Trophoblast cell (in vitro differentiated cells and primary cell): ENCODE measurements around the gene ATP8B3.

ENCODE experiments used
- DNase-seq, 2 donors: peaks; one replicate each; pipeline ENCODE4 v3.0.0-alpha.2; 2016
- H2AFZ ChIP-seq: 2 replicates; pipeline ENCODE4 v1.6.1; 2013; ENCODE audit warnings: low read length, moderate library complexity, mild to moderate bottlenecking; ENCODE audit not compliant: insufficient read depth, poor library complexity
- H2AK5ac ChIP-seq: 2 replicates; pipeline ENCODE4 v1.6.1; 2013; ENCODE audit warnings: mild to moderate bottlenecking, low read length
- H2BK120ac ChIP-seq: 2 replicates; pipeline ENCODE4 v1.6.1; 2013; ENCODE audit warnings: low read length, mild to moderate bottlenecking, moderate library complexity; ENCODE audit not compliant: insufficient read depth, poor library complexity
- H2BK12ac ChIP-seq: 2 replicates; pipeline ENCODE4 v1.6.1; 2013; ENCODE audit warnings: mild to moderate bottlenecking, low read length, moderate library complexity
- H2BK5ac ChIP-seq: 2 replicates; pipeline ENCODE4 v1.6.1; 2013; ENCODE audit warnings: low read length, low read depth, moderate library complexity, mild to moderate bottlenecking; ENCODE audit not compliant: poor library complexity
- H3K14ac ChIP-seq: 2 replicates; pipeline ENCODE4 v1.6.1; 2013; ENCODE audit warnings: mild to moderate bottlenecking, low read length
- H3K18ac ChIP-seq: 2 replicates; pipeline ENCODE4 v1.6.1; 2013; ENCODE audit warnings: mild to moderate bottlenecking, low read length
- H3K23ac ChIP-seq: 2 replicates; pipeline ENCODE4 v1.6.1; 2013; ENCODE audit warnings: low read length
- H3K27ac ChIP-seq: 2 replicates; pipeline ENCODE4 v1.5.1; 2013; ENCODE audit warnings: low read depth, mild to moderate bottlenecking, inconsistent platforms, low read length, moderate library complexity
- H3K27me3 ChIP-seq: 2 replicates; pipeline ENCODE4 v1.6.1; 2013; ENCODE audit warnings: inconsistent platforms, mild to moderate bottlenecking, low read length, moderate library complexity; ENCODE audit not compliant: insufficient read depth
- H3K36me3 ChIP-seq, 2 experiments: 1 replicate in 1 of 2; 2 replicates in 1 of 2; pipeline ENCODE4 v1.6.1; 2013; ENCODE audit warnings: low read length in 2 of 2, mild to moderate bottlenecking in 2 of 2, moderate library complexity in 1 of 2; ENCODE audit not compliant: insufficient read depth in 2 of 2, control insufficient read depth in 1 of 2
- H3K4ac ChIP-seq: 2 replicates; pipeline ENCODE4 v1.6.1; 2013; ENCODE audit warnings: low read depth, mild to moderate bottlenecking, low read length, moderate library complexity
- H3K4me1 ChIP-seq, 2 experiments: 1 replicate in 1 of 2; 2 replicates in 1 of 2; pipeline ENCODE4 v1.6.1; 2013; ENCODE audit warnings: low read length in 2 of 2, mild to moderate bottlenecking in 2 of 2, moderate library complexity in 1 of 2; ENCODE audit not compliant: insufficient read depth in 2 of 2, control insufficient read depth in 1 of 2
- H3K4me2 ChIP-seq: 2 replicates; pipeline ENCODE4 v1.6.1; 2013; ENCODE audit warnings: inconsistent platforms, mild to moderate bottlenecking, low read length, moderate library complexity
- H3K4me3 ChIP-seq: 2 replicates; pipeline ENCODE4 v1.5.1; 2013; ENCODE audit warnings: mild to moderate bottlenecking, low read depth, low read length, inconsistent platforms
- H3K79me1 ChIP-seq: one replicate; pipeline ENCODE4 v1.6.1; 2013; ENCODE audit warnings: low read length
- H3K79me2 ChIP-seq: 2 replicates; pipeline ENCODE4 v1.6.1; 2013; ENCODE audit warnings: low read length, mild to moderate bottlenecking; ENCODE audit not compliant: control insufficient read depth, insufficient read depth, poor library complexity
- H3K9ac ChIP-seq: 2 replicates; pipeline ENCODE4 v1.6.1; 2013; ENCODE audit warnings: mild to moderate bottlenecking, low read length
- H3K9me3 ChIP-seq: 2 replicates; pipeline ENCODE4 v1.6.1; 2013; ENCODE audit warnings: low read depth, mild to moderate bottlenecking, control low read depth, inconsistent platforms, low read length; ENCODE audit not compliant: insufficient read depth
- H4K12ac ChIP-seq: 2 replicates; pipeline ENCODE4 v1.6.1; 2013; ENCODE audit warnings: low read depth, mild to moderate bottlenecking, low read length, moderate library complexity
- H4K8ac ChIP-seq: 2 replicates; pipeline ENCODE4 v1.6.1; 2013; ENCODE audit warnings: low read depth, mild to moderate bottlenecking, low read length, moderate library complexity
- H4K91ac ChIP-seq: one replicate; pipeline ENCODE4 v1.6.1; 2013; ENCODE audit warnings: low read depth, mild to moderate bottlenecking, low read length, moderate library complexity
- WGBS: extraction: QIAGEN DNeasy Blood & Tissue Kit; methylation state at CpG from one replicate; pipeline ENCODE4 v1.1.7; 2013; ENCODE audit warnings: missing lambda C conversion rate; ENCODE audit not compliant: insufficient read length, insufficient coverage; ENCODE audit errors: extremely low coverage; 5-methylcytosine and 5-hydroxymethylcytosine counted together

ATP8B3 gene

DNA sequence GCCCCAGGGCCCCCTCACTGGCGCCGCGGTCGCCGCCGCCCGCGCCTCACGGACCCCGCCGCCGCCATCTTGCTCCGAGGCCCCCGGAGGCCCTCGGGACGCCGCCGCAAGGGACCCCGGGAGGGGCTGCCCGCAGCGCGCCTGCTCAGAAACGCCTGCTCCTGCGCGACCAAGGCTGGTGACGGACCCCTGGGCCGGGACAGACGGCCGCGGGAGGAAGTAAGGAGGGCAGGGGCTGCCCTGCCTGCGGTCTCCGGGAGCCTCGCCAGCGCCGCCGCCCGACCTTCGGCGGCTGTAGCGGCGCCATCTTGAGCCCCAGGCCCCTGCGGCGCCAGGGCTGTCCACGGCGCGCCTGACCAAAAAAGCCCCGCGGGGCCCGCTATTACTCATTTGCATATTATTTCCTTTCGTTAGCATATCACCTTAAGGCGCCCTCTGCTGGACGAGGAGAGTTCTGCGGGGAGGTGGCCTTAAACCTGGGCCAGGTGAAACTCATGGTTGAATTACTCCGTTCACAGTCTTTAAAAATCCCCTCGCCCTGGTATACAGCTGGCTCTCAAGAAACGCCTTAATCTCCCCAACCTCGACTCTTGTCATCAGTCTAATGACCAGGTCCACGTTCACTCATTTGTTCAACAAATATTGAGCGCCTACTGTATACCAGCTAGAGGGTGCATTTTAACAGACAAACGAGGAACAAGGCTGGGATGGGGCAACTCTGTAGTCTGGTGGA, 36.5 kb upstream of the ATP8B3 start, which contains the start of gene REXO1:
TSS of gene REXO1 (minus strand) at position 85 of the 733 bp plus-strand sequence. CDS start 125 bp downstream, outside the sequence.
- peak within 1 kb of the TSS; percentile 15 for H2BK12ac ChIP-seq
- peak within 1 kb of the TSS; percentile 97 for H4K12ac ChIP-seq
- H3K14ac ChIP-seq = peak within 1 kb of the TSS; percentile 98
- peak within 1 kb of the TSS; percentile 100 for H3K27ac ChIP-seq
- peak within 1 kb of the TSS; percentile 89 for H2AK5ac ChIP-seq
- peak within 1 kb of the TSS; percentile 99 for H2BK5ac ChIP-seq
- H3K9ac ChIP-seq = peak within 1 kb of the TSS; percentile 98
- peak; percentile 98 to 100 for DNase-seq
- H3K9me3 ChIP-seq = peaks cover 9% of the 10 kb centered on the region
- H4K8ac ChIP-seq = peak within 1 kb of the TSS; percentile 98
- peak within 1 kb of the TSS; percentile 97 for H3K4ac ChIP-seq
- no peaks in the 10 kb centered on the region for H3K27me3 ChIP-seq
- H2BK120ac ChIP-seq = peak within 1 kb of the TSS; percentile 99
- peak within 1 kb of the TSS; percentile 96 for H3K4me3 ChIP-seq
- no peak within 1 kb of the TSS for H3K23ac ChIP-seq
- H4K91ac ChIP-seq = peak within 1 kb of the TSS; percentile 99
- no CpG with 5 or more reads among the region's 60 CpGs for WGBS
- H3K4me2 ChIP-seq = peak within 1 kb of the TSS; percentile 74
- H3K36me3 ChIP-seq = peaks cover 11 to 14% of the 10 kb centered on the region in 2 experiments
- H3K18ac ChIP-seq = peak within 1 kb of the TSS; percentile 98
- H2AFZ ChIP-seq = peak within 1 kb of the TSS; percentile 68
- peaks cover 12% of the 10 kb centered on the region for H3K79me2 ChIP-seq
- peaks cover 9% of the 10 kb centered on the region for H3K79me1 ChIP-seq
- H3K4me1 ChIP-seq = peaks cover 7 to 8% of the 10 kb centered on the region in 2 experiments

DNA sequence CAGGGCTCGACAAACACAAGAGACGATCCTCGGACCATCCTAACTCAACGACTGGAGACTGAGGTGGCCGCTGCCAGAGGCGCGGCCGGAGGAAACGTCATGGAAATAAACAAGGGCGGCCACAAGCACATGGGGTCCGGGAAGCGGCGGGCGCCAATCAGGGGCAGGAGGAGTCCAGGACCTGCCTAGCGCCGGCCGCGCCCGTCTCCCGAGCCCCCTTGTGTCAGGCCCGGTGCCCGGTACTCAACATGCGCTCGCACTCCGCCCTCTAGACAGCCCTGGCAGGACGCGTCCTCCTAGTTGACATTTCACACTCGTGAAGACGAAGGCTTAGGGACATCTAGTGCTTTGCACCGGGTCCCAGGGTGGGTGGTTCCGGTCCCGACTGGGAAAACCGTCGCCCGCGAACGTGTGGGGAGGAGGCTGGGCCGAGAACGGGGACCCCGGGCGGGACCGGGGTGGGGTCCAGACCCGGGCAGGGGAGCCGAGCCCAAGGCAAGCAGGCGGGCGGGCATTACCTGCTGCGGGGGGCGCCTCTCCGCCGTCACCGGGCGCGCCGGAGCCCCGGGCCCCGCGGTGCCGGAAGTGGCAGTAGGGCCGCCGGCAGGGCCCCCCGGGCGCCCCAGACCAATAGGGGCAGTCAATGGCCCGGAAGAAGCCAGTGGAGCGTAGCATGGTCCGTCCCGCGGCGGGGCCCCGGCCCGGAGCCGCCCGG, 35.8 kb upstream of the ATP8B3 start:
- DNase-seq = peak in 1 of 2 donors; percentile 38
- Histone ChIP-seq H3K36me3 (peaks cover 11 to 14% of the 10 kb centered on the region in 2 experiments), H2BK5ac (peak overlapping the region; percentile 99), H4K91ac (peak overlapping the region; percentile 99), H2BK12ac (peak overlapping the region; percentile 15), H3K79me2 (peaks cover 12% of the 10 kb centered on the region), H3K23ac (no peak overlapping the region), H2AK5ac (peak overlapping the region; percentile 89), H3K9me3 (peaks cover 9% of the 10 kb centered on the region), H3K4ac (peak overlapping the region; percentile 90), H3K27me3 (no peaks in the 10 kb centered on the region), H3K9ac (peak overlapping the region; percentile 97), H3K4me2 (peak overlapping the region; percentile 74), H3K18ac (peak overlapping the region; percentile 91), H3K4me3 (peak overlapping the region; percentile 96), H4K12ac (peak overlapping the region; percentile 13), H2AFZ (peak overlapping the region; percentile 37), H4K8ac (peak overlapping the region; percentile 98), H3K14ac (peak overlapping the region; percentile 86), H3K4me1 (peaks cover 7% of the 10 kb centered on the region in 2 experiments), H3K27ac (peak overlapping the region; percentile 100), H3K79me1 (peaks cover 8% of the 10 kb centered on the region), H2BK120ac (peak overlapping the region; percentile 8)
- WGBS = no CpG with 5 or more reads among the region's 72 CpGs

DNA sequence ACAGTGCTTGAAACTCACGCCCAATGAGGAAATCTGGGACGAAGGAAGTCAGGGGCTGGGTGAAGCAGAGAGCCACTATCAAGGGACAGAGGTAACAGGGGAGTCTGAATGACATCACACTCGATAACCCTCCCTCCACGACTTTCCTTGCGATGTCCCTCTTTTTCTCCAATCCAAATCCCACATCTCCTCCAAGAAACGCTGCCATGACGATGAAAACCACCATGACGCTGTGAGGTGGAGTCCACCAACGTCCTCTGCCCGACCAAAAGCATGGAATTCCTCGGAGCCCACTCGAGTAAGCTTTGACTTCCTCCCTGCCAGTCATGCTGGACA, 35.2 kb upstream of the ATP8B3 start:
- Histone ChIP-seq H3K27ac (no peak overlapping the region), H3K9ac (peak overlapping the region; percentile 97), H3K14ac (no peak overlapping the region), H3K4ac (peak overlapping the region; percentile 90), H2BK5ac (no peak overlapping the region), H4K12ac (peak overlapping the region; percentile 13), H2BK12ac (no peak overlapping the region), H4K91ac (peak overlapping the region; percentile 99), H2BK120ac (peak overlapping the region; percentile 8), H3K4me1 (peaks cover 7% of the 10 kb centered on the region in 2 experiments), H4K8ac (peak overlapping the region; percentile 98), H3K36me3 (peaks cover 11 to 14% of the 10 kb centered on the region in 2 experiments), H2AFZ (peak overlapping the region; percentile 37), H3K18ac (no peak overlapping the region), H3K4me2 (peak overlapping the region; percentile 74), H3K4me3 (peak overlapping the region; percentile 96), H3K79me1 (peaks cover 8% of the 10 kb centered on the region), H3K27me3 (no peaks in the 10 kb centered on the region), H3K79me2 (peaks cover 14% of the 10 kb centered on the region), H2AK5ac (peak overlapping the region; percentile 89), H3K23ac (no peak overlapping the region), H3K9me3 (peaks cover 9% of the 10 kb centered on the region)
- WGBS = no CpG with 5 or more reads among the region's 12 CpGs
- no peak for DNase-seq

DNA sequence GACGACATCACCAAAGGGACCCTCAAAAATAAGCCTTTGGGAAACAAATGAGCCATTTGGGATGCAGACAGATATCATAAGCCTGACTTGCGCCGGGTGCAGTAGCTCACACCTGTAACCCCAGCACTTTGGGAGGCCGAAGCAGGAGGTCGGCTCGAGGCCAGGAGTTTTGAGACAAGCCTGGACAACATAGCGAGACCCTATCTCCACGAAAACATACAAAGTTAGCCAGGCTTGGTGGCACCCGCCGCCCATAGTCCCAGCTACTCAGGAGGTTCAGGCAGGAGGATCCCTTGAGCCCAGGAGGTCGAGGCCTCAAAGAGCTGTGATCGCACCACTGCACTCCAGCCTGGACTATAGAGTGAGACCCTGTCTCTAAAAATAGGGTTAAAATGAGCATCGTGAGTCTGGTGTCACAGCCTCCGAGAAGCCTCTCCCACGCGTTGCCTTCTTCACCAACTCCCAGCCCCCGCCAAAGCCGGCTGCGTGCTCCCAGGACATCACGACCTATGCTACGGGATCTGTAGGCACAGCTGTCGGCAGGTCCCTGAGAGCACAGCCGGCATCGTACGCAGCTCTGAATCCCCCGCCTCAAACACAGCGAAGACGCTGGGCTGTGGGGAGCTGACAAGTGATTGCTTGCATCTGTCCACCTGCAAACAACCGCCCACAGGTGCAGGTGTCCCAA, 34.6 kb upstream of the ATP8B3 start:
- Histone ChIP-seq H3K27ac (no peak overlapping the region), H2BK120ac (no peak overlapping the region), H3K9ac (no peak overlapping the region), H3K18ac (no peak overlapping the region), H3K79me2 (peaks cover 14% of the 10 kb centered on the region), H2AK5ac (no peak overlapping the region), H3K4me1 (peaks cover 7% of the 10 kb centered on the region in 2 experiments), H4K12ac (no peak overlapping the region), H3K36me3 (peaks cover 11 to 14% of the 10 kb centered on the region in 2 experiments), H3K27me3 (no peaks in the 10 kb centered on the region), H4K91ac (no peak overlapping the region), H3K23ac (no peak overlapping the region), H3K9me3 (peaks cover 9% of the 10 kb centered on the region), H2AFZ (no peak overlapping the region), H3K4ac (peak overlapping the region; percentile 78), H3K14ac (no peak overlapping the region), H2BK12ac (no peak overlapping the region), H3K4me2 (peak overlapping the region; percentile 74), H3K4me3 (no peak overlapping the region), H4K8ac (no peak overlapping the region), H3K79me1 (peaks cover 8% of the 10 kb centered on the region), H2BK5ac (no peak overlapping the region)
- no CpG with 5 or more reads among the region's 29 CpGs for WGBS
- DNase-seq = no peak
